KMS-11 (cell line): ENCODE results near the gene CHPF.

Experiments used
- H2AFZ ChIP-seq: fragments of 200-600 bp; sonication (generic); 2 replicates; pipeline ENCODE4 v1.6.1; 2016; ENCODE audit warnings: antibody characterized with exemption, mixed run types, low read depth
- H3K27ac ChIP-seq: fragments of 200-600 bp; sonication (generic); 2 replicates; pipeline ENCODE4 v1.6.1; 2016; ENCODE audit warnings: mild to moderate bottlenecking, mixed run types
- H3K27me3 ChIP-seq: fragments of 200-600 bp; sonication (generic); 2 replicates; pipeline ENCODE4 v1.6.1; 2017; ENCODE audit warnings: mild to moderate bottlenecking, low read depth, mixed run types, moderate library complexity; ENCODE audit not compliant: insufficient read depth
- H3K36me3 ChIP-seq: fragments of 200-600 bp; sonication (generic); 2 replicates; pipeline ENCODE4 v1.6.1; 2017; ENCODE audit warnings: mild to moderate bottlenecking, mixed run types; ENCODE audit not compliant: insufficient read depth
- H3K4me1 ChIP-seq: fragments of 200-600 bp; sonication (generic); 2 replicates; pipeline ENCODE4 v1.6.1; 2016; ENCODE audit warnings: mild to moderate bottlenecking, low read depth, mixed run types; ENCODE audit not compliant: poor library complexity, severe bottlenecking
- H3K4me2 ChIP-seq: fragments of 200-600 bp; sonication (generic); 2 replicates; pipeline ENCODE4 v1.7.0; 2016; ENCODE audit warnings: mild to moderate bottlenecking, mixed run types
- H3K4me3 ChIP-seq: fragments of 200-600 bp; sonication (generic); IDR thresholded peaks from 2 replicates; pipeline ENCODE4 v1.6.1; 2017; ENCODE audit warnings: low read depth, low read length, mixed read lengths; ENCODE audit not compliant: insufficient read depth
- H3K79me2 ChIP-seq: fragments of 200-600 bp; sonication (generic); 2 replicates; pipeline ENCODE4 v1.6.1; 2016; ENCODE audit warnings: low read depth, mixed run types; ENCODE audit not compliant: insufficient read depth
- H3K9ac ChIP-seq: fragments of 200-600 bp; sonication (generic); 2 replicates; pipeline ENCODE4 v1.6.1; 2016; ENCODE audit warnings: mild to moderate bottlenecking, mixed run types
- H4K20me1 ChIP-seq: fragments of 200-600 bp; sonication (generic); 2 replicates; pipeline ENCODE4 v1.6.1; 2016; ENCODE audit warnings: mild to moderate bottlenecking, mixed run types; ENCODE audit not compliant: insufficient read depth
- TF ChIP-seq, protein P1 (sequence below): fragments of 200-600 bp; sonication (generic); conservative IDR thresholded peaks from 2 replicates; pipeline ENCODE4 v1.6.1; 2017; ENCODE audit warnings: low read depth, mild to moderate bottlenecking, antibody characterized with exemption, low read length, moderate library complexity, mixed read lengths

CHPF gene

DNA sequence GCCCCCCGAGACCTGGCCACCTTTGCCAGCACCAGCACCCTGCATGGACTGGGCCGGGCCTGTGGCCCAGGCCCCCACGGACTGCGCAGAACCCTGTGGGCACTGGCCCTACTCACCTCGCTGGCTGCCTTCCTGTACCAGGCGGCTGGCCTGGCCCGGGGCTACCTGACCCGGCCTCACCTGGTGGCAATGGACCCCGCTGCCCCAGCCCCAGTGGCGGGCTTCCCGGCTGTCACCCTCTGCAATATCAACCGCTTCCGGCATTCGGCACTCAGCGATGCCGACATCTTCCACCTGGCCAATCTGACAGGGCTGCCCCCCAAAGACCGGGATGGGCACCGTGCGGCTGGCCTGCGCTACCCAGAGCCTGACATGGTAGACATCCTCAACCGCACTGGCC, 28.8 kb downstream of the CHPF start:
- no peaks in the 10 kb centered on the region for H3K79me2 ChIP-seq
- no peak overlapping the region for H3K4me2 ChIP-seq
- peaks cover 87% of the 10 kb centered on the region for H3K27me3 ChIP-seq
- H3K36me3 ChIP-seq = no peaks in the 10 kb centered on the region
- TF ChIP-seq, protein P1, sequence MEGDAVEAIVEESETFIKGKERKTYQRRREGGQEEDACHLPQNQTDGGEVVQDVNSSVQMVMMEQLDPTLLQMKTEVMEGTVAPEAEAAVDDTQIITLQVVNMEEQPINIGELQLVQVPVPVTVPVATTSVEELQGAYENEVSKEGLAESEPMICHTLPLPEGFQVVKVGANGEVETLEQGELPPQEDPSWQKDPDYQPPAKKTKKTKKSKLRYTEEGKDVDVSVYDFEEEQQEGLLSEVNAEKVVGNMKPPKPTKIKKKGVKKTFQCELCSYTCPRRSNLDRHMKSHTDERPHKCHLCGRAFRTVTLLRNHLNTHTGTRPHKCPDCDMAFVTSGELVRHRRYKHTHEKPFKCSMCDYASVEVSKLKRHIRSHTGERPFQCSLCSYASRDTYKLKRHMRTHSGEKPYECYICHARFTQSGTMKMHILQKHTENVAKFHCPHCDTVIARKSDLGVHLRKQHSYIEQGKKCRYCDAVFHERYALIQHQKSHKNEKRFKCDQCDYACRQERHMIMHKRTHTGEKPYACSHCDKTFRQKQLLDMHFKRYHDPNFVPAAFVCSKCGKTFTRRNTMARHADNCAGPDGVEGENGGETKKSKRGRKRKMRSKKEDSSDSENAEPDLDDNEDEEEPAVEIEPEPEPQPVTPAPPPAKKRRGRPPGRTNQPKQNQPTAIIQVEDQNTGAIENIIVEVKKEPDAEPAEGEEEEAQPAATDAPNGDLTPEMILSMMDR = no peak
- H4K20me1 ChIP-seq = no peaks in the 10 kb centered on the region
- no peak overlapping the region for H2AFZ ChIP-seq
- no peak overlapping the region for H3K9ac ChIP-seq
- no peak overlapping the region for H3K27ac ChIP-seq
- no peaks in the 10 kb centered on the region for H3K4me1 ChIP-seq
- no peak overlapping the region for H3K4me3 ChIP-seq

DNA sequence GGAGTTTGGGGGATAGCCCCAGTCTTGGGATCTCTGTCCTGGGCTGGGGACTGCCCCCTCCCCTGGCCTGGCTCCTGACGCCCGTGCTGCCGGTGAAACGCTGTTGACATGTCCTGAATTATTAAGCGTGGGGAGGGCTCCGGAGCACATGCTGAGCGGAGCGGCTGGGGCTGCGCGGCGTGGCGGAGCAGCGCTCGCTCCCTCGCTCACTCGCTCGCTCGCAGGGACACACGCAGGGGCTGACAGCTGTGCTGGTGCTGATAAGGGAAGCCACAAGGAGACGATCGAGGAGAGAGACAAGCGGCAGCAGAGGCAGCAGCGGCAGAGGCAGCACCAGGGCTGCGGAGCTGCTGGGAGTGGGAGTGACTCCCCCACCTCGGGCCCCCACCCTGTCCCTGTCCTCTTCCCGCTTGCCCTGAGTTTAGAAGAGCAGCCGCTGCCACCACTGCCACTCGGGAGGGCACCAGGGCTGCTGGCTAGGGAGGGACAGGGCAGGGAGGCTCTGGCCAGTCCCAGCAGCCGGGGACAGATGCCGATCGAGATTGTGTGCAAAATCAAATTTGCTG, 29.3 kb downstream of the CHPF start, which contains the start of gene ASIC4:
Gene ASIC4 (plus strand): TSS at position 287 of the 566 bp plus-strand sequence. CDS start 243 bp downstream, at position 530.
- Histone ChIP-seq H4K20me1 (no peaks in the 10 kb centered on the region), H3K36me3 (no peaks in the 10 kb centered on the region), H3K9ac (no peak within 1 kb of the TSS), H3K79me2 (no peaks in the 10 kb centered on the region), H3K4me2 (no peak within 1 kb of the TSS), H3K4me3 (no peak within 1 kb of the TSS), H3K27ac (no peak within 1 kb of the TSS), H2AFZ (no peak within 1 kb of the TSS), H3K27me3 (peaks cover 87% of the 10 kb centered on the region), H3K4me1 (peaks cover 5% of the 10 kb centered on the region)
- TF ChIP-seq, protein P1 = no peak

DNA sequence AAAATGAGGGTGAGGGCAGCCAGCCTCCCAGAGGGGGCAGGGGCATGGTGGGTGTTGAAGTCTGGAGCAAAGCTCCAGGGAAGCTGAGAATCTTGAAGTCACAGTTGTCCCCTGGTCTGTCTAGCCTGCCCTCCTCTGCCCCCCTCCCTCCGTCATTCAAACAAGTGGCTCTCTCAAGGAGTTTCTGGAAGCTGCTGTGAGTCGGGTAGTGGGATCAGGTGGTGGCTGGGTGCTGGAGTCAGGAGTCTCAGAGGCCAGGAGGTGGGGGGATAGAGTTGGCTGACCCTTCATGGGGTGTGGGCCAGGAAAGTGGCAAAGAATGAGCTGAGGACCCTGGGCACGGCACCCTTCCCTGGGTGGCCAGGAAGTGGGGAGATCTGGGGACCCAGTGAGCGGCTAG, 29.8 kb downstream of the CHPF start:
- H3K4me2 ChIP-seq = no peak overlapping the region
- H3K4me1 ChIP-seq = peaks cover 5% of the 10 kb centered on the region

DNA sequence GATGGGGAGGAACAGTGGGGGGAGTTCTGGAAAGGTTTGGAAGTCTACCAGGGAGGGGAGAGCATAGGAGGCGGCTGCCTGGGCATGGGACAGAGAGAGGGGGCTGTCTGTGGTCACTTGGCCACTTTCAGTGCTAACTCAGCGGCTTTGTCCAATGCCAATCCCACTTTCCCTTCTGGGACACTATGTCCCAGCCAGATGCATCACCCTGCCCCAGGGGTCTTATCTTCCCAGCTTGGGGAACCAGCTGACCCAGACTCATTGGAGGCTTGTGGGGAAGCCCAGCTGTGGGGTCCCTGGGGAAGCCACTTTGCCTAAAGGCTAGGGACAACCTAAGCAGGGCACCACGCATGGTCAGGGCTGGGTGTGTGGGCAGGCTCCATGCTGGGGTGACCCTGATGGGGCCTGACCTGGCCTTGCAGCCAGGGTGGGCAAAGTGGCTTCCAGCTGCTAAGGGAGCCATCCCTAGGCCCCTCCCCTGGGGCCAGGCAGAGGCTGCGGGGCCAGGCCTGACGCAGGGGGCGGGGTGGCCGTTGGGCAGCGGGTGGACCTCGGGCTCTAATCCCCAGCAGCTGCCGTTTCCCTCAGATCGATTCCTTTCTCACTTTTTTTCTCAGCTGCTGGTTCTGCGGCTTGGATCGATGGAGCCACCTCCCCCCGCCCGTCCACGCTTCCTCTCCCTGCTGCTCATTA, 30.9 kb downstream of the CHPF start:
- Histone ChIP-seq H2AFZ (no peak overlapping the region), H3K9ac (no peak overlapping the region), H3K4me3 (no peak overlapping the region), H3K79me2 (no peaks in the 10 kb centered on the region), H3K4me2 (no peak overlapping the region), H3K36me3 (no peaks in the 10 kb centered on the region), H3K27me3 (peaks cover 74% of the 10 kb centered on the region), H4K20me1 (no peaks in the 10 kb centered on the region), H3K4me1 (peaks cover 5% of the 10 kb centered on the region), H3K27ac (no peak overlapping the region)
- TF ChIP-seq, protein P1 = no peak

More for the DNA sequence above, 29.8 kb downstream of the CHPF start:
- Histone ChIP-seq H3K4me3 (no peak overlapping the region), H2AFZ (no peak overlapping the region), H3K27me3 (peaks cover 83% of the 10 kb centered on the region), H3K79me2 (no peaks in the 10 kb centered on the region), H3K9ac (no peak overlapping the region), H4K20me1 (no peaks in the 10 kb centered on the region), H3K27ac (no peak overlapping the region), H3K36me3 (no peaks in the 10 kb centered on the region)
- TF ChIP-seq, protein P1 = no peak
